Spleen (tissue), 7 donors: Measurements from ENCODE around the gene ETFB.

Source experiments
- CTCF ChIP-seq, 11 experiments: fragments of 200-600 bp in 7 of 11; fragments of 450-650 bp in 4 of 11; sonication (generic) in 4 of 11; IDR thresholded peaks in 8 of 11; conservative IDR thresholded peaks in 3 of 11; 1 replicate in 7 of 11; 2 replicates in 4 of 11; pipeline versions ENCODE4 v1.4.0 to v1.8.0; 2016 to 2021; ENCODE audit warnings: antibody characterized with exemption in 11 of 11, inconsistent platforms in 4 of 11, mild to moderate bottlenecking in 1 of 11
- POLR2AphosphoS5 ChIP-seq, 3 donors: sonication (generic); formaldehyde crosslinking; IDR thresholded peaks; one replicate each; pipeline ENCODE4 v1.5.1; 2017; ENCODE audit warnings: antibody characterized with exemption in 3 of 3
- donor health status: DM: no; HTN: no; CAD: no; lungs with moderate emphysema.
- donor health status: DM: no; HTN: no; CAD: no.
- donor health status: DM: no; HTN: no; CAD: no.

- TF ChIP-seq CTCF (IDR thresholded peaks at IDR 0.05 in 8 of 11, conservative IDR thresholded peaks at IDR 0.05 in 3 of 11) (no peak), POLR2AphosphoS5 (IDR thresholded peaks at IDR 0.05) (no peak)
These were observed 40.8 kb downstream of the ETFB start for GRCh38 chr19:51325161-51325976.
